HG02840 (cell line): ENCODE results near the gene SLC35F3.
"Not testable (repeated sequence)": the region's sequence is repeated elsewhere in the genome, so short reads cannot be mapped to it uniquely, and the experiment has no call there.

ENCODE experiments used
- ATAC-seq: cut with Tn5 transposase; IDR thresholded peaks from one replicate; pipeline ENCODE4 v1.9.1; 2021; ENCODE audit warnings: mild to moderate bottlenecking, moderate library complexity, moderate number of reproducible peaks; ENCODE audit not compliant: unreplicated experiment, low FRiP score

The SLC35F3 gene

DNA sequence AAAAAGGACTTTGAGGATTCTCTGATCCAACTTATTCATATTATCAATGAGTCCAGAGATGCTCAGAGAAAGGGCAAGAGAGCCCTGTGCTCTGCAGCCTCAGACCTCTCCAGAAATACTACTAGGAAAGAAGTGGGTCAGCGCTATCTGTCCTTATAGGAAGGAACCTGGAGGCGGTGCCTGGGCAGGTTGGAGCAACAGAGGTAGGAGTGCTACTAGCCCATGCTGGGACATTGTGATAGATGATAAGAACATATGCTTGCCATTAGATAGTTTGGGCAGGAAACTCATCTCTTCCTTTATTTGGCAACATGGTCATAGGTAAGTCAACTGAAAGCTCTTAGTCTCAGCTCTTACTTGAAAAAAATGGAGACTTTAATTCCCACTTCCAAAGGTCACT is 335.0 kb downstream of the SLC35F3 start:
- no peak for ATAC-seq

DNA sequence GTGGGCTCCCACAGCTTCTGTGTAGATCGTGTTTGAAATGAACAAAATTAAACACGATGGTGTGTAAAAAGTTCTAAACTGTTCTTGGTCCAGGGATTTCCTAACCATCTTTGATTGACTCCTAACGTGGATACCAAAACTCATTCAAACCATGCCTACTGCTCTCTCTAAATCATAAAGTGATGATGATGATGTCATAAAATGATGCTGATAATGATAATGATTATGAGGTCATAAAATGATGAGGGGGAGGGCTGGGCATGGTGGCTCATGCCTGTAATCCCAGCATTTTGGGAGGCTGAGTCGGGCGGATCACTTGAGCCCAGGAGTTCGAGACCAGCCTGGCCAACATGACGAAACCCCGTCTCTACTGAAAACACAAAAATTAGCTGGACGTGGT is 335.5 kb downstream of the SLC35F3 start:
- ATAC-seq = no peak

DNA sequence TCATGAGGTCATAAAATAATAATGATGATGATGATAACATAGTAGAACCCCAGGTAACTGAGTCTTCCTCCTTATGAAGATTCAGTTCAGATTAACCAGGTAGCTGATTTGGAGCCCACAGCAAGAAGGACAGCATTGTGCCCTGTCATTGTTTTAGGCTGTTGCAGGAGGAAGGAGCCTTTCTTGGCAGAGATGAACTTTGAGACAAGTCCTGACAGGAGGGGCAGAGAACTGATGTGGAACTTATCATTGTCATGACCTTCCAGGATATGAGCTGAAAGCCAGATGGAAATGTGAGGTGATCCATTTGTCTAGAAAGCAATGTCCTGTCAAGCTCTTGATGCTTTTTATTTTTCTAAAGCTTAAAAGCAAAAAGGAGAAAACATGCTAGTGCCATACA is 336.2 kb downstream of the SLC35F3 start:
- ATAC-seq = no peak

DNA sequence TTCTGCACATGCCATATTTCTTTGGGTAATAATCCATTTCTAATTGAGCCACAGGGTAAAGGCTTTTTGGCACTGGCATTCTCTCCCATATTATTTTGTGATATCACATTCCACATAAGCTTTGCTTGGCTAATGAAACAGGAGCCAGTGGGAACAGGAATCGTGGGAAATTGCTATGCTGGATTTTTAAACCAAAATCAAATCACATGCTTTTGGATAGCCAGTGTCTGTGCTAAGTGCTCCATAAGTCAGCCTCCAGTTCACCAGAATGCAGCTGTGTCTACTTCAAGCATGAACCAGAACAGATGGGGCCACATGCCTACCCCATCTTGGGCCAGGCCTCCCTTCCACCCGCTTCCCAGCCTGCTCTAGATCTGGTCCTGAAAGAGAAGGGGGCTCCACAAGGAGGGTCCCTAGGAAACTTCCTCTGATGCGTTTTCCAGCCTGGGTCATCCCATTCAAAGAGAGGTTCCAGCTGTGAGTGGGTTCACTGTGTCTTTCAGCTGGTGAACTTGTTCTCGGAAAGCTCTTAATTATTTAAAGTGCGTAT is 337.5 kb downstream of the SLC35F3 start:
- ATAC-seq = no peak

DNA sequence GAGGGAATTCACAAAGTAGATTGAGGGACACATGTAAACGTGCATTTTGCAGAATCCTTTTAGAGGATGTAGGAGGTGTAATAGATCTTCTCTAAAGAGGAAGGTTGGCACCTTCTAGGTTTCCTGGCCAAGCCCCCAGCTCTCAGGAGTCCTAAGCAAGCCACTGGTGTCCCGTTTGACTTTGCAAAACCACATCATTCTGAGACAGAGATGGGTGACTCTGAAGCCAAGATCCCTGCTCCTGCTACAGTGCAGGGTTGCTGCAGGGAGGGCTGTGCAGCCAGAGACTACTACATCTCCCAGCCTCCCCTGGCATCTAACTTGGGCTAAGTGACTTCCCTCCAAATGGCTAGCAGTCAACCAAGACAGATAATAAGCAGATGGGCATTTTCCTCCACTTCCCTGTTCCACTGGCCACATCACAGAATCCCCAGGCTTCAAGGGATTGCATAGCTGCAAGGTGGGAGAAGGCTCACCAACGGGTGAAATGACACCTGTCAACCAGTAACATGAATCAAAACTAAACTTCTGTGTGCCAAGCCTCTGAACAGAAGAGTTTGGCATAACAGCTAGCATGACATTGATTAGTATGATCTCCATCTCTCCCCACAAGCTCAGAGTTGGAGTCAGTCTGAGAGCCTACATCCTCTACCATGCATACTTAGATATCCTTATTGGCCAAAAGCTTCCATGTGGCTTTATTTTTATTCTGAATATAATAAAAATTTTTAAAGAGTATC is 339.2 kb downstream of the SLC35F3 start:
- ATAC-seq = no peak

DNA sequence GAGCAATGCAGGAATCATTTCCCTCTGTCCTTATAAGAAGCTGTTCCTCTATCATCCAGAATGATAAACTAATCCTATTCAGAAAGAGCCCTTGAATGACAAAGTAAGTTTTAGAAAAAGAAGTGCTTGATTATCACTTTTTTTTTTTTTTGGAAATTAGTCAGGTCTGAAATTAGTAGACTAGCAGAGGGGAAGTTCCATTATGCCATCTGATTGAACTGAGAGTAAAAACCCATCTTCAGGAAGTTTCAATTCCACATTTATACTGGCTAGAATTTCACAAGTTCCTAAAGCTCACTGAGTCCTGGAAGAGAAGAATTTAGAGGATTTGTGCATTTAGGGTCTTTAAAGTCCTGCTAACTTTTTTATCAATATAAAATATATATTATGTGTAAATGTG is 340.0 kb downstream of the SLC35F3 start:
- ATAC-seq = no peak

DNA sequence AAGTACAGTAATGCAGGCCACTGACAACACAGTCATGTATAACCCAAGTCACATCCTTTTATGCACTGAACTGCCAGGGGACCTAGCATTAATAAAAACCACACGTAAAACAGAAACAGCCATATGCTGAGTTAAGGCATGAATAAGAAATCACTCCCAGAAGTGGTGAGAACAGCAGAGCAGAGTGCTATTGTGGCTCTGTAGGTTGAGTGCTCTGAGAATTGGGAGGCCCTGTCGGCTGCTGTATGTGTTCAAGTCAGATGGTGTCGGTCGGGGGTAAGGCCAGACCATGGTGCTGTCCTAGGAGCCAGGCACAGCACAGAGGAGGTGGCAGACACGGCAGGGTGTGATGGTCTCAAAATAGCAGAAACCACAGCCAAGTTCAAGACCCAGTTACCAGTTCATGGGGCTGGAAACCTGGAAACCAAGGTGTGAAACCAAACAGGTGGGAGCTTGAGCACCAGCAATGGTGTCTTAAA is 342.2 kb downstream of the SLC35F3 start:
- peak; percentile 80 for ATAC-seq

DNA sequence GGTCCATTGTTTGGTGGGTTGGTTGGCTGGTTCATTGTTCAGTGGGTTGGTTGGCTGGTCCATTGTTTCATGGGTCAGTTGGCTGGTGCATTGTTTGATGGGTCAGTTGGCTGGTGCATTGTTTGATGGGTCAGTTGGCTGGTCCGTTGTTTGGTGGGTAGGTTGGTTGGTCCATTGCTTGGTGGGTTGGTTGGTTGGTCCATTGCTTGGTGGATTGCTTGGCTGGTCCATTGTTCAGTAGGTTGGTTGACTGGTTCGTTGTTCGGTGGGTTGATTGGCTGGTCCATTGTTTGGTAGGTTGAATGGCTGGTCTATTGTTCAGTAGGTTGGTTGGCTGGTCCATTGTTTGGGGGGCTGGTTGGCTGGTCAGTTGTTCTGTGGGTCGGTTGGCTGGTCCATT is 343.3 kb downstream of the SLC35F3 start:
- not testable (repeated sequence) for ATAC-seq

DNA sequence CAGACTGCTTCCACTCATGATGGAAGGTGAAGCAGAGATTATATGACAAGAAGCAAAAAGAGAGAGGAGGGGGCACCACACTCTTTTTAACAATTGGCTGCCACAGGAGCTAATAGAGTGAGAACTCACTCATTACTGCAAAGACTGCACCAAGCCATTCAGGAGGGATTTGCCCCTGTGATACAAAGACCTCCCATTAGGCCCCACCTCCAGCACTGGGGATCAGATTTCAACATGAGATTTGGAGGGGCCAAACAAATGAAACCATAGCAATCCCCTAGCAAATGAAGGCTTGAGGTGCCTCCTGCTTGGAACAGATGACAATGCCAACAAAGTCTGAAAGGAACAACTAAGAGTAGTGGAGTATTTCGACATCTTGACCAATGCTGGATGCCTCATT is 346.3 kb downstream of the SLC35F3 start:
- ATAC-seq = no peak

DNA sequence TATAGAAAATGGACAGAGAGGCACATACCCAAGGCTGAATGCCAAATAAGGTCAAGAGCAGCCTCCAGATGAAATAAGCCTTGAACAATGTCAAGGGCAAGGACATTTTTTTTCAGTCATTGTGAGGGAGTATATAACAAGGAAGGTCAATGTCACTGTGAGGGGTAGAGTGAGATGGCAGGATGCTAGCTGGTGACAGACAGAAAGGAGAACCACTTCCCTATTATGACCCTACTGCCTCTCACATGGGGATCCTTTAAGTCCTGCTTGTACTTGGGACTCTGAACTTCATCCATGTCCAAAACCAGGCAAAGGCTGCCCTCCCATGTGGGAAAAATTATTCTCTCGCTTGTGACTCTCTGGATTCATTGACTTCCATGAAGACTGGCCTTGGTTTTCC is 349.3 kb downstream of the SLC35F3 start:
- no peak for ATAC-seq

DNA sequence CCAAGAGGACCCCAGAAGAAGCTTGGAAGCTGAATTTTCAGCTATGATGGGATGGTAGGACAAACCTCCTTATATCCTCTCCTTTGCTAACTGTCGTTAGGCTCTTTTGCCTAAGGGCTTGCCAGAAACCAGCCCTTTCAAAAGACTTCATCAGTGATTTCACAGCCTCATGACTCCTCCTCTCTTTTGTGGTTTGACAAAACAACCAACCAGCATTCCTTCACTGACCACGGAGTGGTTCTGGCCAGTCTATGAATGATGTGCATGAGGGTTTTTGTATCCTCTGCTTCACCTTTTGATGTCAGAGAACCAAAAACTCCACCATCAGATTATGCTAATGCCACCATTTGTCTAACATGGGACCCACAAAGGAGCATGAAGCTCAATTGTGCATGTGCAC is 351.9 kb downstream of the SLC35F3 start:
- ATAC-seq = no peak

DNA sequence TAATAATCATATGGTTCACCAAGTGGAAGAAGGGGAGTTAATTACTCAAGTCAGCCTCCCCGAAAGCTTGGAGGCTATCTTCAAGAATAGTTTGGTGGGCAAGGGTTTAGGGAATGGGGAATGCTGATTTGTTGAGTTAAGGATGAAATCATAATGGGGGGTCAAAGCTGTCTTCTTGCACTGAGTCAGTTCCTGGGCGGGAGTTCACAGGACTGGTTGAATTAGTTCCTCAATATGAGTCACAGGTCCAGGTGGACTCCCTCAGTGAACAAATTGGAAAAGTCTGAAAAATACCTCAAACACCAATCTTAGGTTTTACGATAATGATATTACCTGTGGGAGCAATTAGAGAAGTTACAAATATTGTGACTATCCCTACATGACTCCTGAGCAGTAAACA is 353.6 kb downstream of the SLC35F3 start:
- no peak for ATAC-seq

DNA sequence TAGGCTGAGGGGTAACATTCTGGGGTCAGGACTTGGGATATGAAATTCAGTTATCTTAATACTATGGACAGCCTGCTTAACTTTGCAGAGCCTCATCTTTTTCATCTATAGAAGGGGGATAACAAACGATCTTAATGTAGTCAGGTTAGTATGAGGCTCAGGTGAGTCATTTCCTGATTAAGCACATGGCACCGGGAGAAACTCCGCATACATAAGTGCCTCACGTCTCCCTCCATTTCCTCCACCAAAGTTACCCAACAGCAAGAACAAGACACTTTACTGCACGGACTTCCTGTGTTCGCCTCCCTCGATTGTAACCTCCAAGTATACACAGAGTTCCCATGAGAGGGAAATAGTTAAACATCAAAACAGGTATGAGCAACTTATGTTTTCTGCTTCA is 356.1 kb downstream of the SLC35F3 start:
- no peak for ATAC-seq

DNA sequence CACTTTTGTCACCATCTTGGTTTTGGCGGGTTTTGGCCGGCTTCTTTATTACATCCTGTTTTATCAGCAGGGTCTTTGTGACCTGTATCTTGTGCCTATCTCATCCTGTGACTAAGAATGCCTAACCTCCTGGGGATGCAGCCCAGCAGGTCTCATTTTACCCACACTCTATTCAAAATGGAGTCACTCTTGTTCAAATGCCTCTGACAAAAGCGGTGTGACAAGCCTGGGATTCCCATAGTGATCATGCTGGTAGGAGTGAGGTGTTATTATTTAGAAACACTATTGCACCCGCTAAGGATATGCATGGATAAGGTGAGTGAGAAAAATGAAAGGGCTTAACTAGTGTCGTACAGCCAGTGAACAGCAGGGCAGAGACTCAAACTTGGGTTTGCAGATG is 357.1 kb downstream of the SLC35F3 start:
- ATAC-seq = no peak

DNA sequence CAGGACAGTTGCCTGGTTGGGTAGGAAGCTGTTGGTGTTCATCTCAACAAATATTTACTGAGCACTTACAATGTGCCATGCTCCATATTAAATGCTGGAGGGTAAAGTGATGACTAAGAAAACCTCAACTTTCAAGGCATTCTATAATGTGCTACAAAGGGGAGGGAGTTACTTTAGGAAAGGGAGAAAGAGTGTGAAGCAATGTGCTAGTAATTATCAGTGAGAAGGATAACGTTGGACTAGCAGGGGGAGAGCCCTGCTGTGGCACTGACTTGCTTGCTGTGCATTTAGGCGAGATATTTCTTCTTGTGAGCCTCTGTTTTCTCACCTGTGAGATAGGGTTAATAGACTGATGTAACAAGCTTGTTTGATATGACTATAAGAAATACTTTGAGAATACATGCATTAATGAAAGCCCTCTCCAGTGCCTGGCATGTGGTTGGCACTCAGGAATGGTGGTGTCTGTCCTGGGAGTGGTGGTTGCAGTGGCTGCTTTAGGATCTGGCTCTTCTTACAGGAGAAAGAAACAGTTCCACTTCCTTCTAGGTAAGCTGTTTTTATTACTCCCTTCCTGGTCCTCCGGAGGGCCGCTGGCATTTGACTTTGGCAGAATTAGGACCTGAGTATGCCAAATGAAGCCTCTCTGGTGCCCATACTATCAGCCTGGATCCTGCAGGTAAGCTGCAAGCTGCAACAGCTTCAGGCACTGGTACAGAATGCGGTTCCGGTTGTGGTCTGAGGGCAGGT is 357.7 kb downstream of the SLC35F3 start:
- no peak for ATAC-seq

DNA sequence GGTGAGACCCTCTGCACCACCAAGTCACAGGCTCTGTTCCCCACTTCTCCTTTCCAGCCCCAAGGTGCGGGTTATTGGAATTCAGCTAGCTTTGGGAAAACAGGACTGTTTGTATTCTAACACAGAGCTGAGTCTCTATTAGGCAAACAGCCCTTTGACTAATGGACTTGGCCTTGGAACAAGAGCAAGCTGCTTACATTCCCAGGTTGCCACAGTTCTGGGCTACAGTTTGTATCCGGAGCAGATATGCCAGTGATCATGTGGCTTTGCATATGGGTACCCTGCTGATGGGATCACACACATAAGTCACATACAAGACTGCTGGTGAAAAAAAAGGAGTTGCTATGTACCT is 358.3 kb downstream of the SLC35F3 start:
- ATAC-seq = no peak

DNA sequence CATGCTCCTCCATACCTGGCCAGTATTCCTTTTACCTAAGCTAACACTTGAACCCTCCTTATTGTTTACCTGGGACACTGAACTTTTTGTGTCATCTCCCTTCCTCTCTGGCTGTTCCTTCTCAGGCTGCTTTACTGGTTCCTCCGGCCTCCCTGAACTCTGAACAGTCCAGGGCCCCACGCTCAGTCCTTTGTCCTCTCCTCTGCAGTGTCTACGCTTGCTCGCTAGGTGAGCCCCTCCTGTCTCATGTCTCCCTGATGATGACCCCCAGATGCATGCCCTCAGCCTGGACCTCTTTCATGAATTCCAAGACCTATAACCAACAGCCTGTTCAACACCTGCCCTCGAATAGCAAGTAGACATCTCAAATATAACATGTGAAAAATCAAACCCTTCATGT is 360.4 kb downstream of the SLC35F3 start:
- no peak for ATAC-seq

DNA sequence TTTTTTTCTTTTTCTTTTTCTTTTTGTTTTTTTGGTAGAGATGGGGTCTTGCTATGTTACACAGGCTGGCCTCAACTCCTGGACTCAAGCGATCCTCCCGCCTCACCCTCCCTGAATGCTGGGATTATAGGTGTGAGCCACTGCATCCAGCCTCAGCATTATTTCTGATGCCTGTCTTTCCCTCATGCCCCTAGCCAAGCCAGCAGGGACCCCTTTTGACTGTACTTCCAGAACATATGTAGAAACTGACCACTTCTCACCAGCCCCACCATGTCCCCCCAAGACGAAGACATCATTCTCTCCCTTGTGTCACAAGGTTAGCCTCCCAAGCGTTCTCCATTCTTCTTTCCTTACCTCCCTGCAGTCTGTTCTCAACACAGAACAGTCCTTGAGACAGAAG is 360.8 kb downstream of the SLC35F3 start:
- no peak for ATAC-seq

DNA sequence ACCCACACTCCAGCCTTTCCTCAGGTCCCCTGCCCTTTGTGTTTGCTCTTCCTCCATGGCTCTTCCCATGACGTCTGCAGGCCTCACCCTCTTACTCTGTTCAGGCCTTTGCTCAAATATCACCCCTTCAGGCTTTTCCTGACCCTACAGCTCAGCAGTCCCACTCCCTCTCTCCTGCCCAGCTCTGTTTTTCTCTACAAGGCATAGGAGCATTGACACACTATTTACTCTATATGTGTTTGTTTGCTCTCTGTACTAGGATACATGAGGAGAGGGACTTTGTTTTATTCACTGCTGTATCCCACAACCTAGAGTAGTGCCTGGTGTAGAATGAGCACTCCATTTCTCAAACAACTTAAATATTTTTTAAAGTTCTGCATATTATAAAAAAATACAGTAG is 361.4 kb downstream of the SLC35F3 start:
- ATAC-seq = no peak

DNA sequence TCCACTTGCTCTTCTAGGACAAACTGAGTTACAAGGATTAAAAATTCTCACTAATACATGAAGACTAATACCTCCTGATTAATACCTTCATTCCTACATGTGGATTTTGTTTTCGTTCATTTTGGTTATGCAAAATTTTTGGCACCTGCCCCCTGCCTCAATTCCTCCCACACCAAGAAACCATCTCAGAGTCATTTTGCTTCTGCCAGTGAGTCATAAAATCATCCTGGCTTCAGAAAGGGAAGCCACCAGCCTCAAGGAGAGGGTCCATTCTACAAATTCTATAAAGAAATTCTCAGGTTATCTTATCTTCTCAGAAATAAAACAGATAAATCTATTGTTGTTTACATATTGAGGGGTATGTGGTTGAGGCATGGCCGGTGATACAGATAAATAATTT is 365.6 kb downstream of the SLC35F3 start:
- no peak for ATAC-seq

DNA sequence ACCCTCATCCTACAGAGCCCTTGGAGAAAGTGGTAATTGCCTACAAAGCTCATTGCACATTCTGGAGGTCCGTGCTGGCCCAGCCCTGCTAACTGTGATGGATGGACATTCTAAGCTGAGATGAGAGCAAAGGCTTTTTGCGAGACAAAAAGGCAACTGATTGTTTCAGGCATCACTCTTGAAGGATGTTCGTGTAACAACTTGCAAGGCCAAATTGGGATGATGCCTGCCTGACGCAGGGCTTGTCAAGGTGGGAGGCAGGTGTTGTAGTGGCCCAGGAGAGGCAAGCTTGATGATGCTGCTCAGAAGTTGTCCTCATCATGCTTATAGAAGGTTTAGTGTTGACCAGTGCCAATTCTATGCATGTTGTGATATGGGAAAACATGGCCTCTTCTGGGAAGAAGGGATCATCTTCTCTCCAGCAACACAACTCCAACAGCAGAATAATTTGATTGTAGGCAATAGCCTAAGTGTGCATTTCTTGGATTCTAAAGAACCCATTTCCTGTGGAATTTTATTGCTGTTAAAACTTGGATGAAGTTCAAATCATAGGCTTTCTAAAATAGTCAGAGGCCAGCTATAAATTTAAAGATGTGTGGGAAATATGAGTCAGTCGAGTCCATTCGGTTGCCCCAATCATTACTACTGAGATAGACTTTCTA is 366.2 kb downstream of the SLC35F3 start:
- no peak for ATAC-seq
